NCI-H82 treated with DMSO at 0.1 percent for 48 hours (cell line): Measurements from ENCODE around the gene LRRFIP1.
"Not testable (repeated sequence)": the region's sequence is repeated elsewhere in the genome, so short reads cannot be mapped to it uniquely, and the experiment has no call there.

Experiments used
- DNase-seq: peaks from one replicate; lab custom pipeline; 2025; ENCODE audit not compliant: unreplicated experiment; lab: John Stamatoyannopoulos, UW

The LRRFIP1 gene

DNA sequence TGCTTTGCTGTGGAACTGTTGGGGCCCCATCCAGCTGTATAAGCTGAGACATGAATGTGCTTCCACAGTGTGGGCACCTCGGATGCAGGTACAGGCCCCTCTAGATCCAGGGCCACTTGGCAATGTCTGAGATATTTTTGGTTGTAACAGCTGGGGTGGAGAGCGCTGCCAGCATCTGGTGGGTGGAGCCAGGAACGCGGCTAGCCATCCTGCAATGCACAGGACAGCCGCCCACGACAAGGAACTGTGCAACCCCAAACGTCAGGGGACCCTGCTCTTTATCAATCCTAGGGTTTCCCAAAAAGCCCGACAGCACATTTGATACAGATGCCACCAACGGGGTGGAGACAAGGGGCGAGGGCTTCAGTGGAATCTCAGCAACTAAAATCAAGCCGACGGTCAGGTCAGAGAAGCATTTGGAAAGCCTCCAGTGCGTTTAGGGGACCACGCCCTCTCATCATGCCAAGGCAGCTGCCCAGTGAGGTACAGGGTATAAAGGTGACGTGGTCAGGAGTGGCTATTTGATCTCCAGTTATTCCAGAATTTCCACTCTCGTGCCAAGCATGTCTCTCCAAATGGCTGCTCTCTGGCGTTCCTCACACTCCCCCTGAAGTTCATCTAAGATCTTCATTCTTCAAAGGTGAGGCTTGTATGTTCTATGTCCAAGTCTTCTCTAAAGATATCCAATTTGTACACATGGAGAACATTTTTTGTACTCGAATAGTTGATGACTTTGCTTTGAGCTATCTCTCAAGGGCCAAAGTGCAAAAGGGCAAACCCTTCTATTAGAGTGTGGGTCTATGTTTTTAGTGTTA lies 55.7 kb downstream of the LRRFIP1 start:
- no peak for DNase-seq

DNA sequence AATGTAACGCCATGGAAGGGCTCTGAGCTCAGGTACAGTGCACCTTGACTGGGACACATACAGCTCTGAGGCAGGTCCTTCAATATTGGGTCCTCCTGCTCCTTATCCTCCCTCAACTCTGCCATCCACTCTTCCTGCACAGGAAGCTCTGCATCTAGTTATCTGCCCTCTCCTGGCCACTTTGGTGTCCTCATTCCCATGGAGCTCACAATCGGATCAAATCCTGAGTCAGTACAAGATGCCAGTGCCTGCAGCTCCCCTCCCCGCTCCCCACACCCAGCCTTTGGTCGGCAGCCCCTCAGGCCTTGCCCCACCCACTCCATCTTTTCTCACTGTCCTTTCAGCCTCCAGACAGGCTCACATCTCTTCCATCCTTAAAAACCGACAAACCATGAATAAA lies 58.0 kb downstream of the LRRFIP1 start:
- DNase-seq = no peak

DNA sequence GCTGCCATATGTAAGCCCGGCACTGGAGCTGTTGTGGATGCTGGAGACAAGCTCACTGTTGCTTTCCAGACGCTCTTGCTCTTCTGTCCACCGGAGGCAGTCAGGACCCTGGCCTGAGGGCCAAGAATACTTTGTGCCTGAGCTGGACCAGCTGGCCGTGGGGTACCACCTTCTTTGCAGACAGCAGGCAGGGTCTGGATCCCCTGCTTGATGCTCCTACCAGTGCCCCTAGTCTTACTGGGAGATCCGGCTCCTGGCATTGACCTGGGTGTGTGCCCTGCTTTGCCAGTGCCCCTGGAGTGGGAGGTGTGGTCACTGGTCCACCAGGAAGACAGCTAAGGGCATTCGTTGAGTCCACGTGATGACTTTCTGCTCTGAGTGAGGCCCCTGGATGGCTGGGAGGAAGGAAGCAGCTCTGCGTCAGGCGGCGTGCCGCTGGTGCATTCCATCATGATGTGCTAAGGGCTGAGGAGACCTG lies 59.3 kb downstream of the LRRFIP1 start:
- no peak for DNase-seq

DNA sequence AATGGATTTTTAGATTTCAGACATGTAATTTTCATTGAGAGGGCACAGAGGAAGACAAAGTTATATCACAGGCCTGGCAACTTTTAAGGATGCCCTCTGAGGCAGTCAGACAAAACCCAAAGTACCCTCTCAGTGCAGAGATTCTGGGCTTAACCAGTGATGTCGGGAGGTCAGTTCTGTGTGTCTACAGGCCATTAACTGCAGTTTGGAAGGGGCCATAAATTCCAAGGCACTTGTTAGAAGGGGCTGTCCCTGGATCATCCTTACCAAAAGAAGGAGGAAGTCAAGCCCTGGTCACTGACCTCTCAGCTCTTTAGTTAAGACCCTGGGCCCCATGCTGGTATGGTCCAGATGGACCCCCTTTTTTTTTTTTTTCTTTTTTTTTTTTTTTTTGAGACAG lies 60.7 kb downstream of the LRRFIP1 start:
- DNase-seq = no peak

DNA sequence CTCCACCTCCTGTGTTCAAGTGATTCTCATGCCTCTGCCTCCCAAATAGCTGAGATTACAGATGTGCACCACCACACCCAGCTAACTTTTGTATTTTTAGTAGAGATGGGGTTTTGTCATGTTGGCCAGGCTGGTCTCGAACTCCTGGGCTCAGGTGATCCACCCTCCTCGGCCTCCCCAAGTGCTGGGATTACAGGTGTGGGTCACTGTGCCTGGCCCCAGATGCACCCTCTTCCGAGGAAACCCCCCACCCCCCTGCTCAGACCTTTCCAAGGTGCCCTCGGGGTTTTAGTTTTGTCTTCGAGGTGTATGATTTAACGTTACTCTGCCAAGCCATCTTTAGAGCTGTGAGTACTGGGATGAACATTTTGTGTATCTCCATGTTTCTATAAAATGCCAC lies 61.2 kb downstream of the LRRFIP1 start:
- not testable (repeated sequence) for DNase-seq

DNA sequence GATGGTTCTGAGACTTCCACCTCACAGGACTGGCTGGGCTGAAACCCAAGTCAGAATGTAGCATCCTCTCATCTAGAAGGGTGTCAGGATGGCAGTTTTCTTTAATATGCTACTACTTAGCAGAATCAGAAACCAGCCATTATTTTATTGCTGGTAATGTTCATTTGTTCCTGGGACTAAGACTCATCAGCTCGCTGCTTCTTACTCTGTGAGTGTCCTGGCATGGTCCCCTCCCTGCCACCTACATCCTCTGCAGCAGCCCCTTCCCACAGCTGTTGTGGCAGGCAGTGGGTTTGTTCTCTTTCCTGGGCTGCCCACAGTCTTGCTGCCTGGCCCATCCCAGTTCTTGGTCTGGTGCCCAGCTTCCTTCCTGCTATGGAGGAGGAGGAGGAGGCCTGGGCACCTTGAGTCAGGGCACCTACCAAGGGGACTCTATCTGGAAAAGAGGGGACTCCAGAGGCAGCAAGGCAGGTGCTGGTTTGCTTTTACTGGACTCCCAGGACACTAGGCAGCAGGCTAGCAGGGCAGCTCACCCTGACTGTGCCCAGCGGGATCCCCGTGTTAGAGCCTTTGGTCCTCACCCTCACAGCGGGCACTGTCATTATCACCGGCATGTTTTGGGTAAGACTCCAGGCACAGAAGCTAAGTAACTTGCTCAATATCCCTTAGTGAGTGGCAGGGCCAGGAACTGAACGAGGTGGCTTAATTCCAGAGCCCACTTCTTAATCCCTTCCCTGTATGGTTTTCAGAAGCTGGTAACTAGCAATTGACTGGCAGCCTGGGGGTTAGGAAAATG lies 62.1 kb downstream of the LRRFIP1 start:
- no peak for DNase-seq

DNA sequence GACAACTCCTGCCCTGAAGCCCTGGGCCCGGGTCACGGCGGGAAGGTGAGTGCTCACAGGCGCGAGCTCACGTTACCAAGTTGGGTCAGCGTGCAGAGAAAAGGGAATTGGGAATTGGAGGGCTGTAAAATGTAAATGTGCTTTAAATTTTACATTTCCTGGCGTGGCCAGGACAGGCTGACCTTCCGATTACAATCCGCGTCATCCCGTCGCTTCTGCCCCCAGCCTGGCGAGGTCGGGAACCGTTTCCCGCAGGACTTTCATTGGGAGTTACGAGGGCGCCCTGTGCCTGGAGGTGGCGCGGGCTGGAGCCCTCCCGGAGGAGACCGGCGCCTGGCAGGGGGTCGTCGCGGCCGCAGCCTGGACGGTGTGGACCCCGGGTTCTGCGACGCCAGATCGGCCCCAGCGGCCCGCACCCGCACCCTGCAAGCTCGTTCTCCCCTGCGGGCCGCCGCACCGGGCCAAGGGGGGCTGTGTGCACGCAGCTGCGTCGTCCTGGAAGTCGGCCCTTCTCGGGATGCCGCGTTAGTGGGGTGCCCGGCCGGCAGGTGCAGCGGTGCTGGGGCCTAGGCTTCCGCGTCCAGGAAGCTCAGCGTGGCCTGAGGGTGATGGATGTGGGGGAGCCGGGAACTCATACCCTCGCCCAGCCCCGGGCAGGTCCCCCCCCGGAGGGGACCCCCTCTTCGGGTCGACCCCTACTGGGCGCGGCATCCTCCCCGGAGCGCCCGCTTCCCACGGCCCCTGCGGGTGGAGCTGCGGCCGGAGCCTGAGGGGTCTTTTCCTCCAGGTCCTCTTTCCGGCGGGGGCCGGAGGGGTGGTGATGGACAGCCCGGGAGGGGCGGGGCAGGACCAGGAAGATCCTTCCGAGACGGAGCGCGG lies 63.9 kb downstream of the LRRFIP1 start:
- no peak for DNase-seq

DNA sequence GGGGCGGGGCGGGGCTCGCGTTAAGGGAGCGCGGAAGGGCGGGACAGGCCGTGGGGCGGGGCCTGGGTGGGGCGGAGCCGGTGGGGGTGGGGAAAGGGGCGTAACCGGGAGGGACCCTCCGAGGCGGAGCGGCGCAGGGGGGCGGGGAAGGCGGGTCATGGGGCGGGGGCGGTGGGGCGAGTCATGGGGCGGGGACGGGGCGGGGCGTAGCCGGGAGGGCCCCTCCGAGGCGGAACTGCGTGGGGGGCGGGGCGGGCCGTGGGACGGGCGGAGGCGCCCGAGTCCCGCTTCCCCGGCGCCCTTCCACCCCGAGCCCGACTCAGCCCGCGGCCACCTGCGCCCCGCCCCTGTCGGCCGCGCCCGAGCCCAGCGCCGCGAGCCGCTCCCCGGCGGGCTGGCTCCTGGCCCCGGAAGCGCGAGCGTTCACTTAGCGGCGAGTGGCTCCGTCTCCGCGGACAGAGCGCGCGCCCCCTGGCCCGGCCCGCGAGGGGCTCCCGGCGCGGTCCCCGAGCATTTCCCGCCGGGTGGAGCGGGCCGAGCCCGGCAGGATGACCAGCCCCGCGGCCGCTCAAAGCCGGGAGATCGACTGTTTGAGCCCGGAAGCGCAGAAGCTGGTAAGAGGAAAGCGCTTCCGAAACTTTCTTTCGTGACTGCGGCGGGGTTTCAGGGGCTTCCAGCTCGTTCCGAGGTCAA lies 64.7 kb downstream of the LRRFIP1 start:
- peak; percentile 71 for DNase-seq

DNA sequence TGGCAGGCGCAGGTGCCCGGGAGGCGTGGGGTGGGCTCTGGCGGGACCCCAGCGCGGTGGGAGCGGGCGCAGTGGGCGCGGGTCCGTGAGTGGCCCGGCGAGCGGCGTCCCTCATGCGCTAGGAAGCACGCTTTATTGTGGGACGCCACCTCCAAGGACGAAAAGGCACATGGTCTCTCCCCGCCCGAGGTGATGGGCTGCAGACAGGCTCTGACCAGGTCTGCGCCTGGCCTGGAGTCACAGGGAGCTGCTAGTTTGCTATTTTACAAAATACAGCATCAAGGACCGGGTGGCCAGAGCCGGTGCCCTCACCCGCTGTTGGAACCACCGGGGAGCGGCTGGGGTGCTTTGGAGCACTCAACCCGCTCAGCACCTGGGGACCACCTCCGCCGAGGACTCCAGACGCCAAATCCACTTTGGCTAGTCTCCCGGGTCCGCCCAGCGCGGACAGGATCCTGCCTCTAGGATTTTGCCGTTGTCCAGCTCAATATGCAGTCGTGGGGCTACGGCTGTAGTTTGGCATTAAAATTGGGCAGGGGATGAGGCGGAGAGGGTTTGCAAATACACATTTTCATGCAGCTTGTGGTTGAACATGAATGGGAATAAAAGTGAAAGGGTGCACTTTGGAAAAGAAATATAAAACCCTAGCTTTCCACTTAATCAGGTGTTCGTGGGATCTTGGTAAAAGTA lies 65.4 kb downstream of the LRRFIP1 start:
- no peak for DNase-seq

DNA sequence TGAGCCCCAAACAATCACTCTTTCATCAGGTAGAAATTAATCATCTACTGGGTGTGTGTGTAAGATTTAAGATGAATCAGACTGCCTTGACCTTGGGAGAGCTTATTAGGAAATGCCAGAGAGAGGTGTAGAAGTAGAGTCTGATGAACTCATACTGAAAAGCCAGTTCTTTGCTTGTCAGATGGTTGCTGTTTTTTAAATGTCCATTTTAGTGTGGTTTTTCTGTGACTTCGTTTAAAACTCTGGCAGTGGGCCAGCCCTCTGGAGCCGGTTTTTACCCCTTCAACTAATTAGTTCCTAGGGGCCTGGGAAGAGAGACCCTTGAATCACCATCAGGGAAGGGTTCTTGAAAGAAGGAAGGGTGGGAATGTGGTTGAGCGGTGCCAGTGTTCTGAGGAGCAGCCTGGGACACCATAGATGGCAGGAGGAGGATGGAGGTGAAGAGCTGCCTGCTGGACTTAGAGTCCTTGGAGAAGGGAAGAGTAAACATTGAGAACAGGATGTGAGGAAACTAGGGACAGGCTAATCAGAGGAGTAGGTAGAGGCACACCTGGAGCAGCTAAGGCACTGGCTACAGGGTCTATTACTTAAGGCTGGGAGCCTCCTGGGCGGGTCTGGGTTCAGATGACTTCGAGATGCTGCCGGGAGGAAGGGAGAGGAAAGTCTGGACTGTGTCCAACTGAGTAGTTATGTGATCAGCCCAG lies 66.1 kb downstream of the LRRFIP1 start:
- no peak for DNase-seq

DNA sequence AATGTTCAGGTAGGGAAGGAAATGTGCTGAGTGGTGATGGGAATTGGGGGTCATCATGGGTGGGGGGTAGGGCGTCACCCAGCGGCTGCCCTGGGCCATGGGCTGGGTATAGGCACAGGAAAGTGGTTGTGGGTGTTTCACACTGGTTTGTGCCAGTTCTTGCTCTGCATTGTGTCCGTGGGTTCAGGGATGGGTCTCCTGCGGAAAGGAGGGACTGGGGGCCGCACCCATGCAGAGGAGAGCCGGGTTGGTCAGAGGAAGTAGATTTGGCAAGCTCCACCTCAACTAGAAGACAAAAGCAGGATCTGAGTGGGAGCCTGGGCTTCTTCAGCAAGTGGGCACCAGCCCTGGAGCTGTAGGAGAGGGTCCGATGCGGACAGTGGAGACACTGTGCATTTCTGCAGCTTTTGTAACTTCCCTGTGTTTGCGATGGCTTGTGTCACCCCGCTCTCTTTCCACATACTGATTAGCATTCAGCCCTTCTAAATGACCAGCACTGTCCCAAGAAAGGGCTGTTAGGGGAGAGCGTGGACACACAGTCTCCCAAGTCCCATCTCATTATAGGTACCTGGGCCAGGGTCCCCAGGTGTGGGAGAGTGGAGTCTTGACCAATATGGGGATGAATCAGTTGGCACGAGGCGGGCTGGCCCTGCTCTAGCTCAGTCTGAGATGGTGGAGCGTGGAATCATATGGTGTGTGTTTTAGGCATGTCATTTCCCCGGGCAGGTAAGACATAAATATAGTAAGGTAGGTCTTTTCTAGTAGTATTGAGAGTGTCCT lies 67.2 kb downstream of the LRRFIP1 start:
- no peak for DNase-seq

DNA sequence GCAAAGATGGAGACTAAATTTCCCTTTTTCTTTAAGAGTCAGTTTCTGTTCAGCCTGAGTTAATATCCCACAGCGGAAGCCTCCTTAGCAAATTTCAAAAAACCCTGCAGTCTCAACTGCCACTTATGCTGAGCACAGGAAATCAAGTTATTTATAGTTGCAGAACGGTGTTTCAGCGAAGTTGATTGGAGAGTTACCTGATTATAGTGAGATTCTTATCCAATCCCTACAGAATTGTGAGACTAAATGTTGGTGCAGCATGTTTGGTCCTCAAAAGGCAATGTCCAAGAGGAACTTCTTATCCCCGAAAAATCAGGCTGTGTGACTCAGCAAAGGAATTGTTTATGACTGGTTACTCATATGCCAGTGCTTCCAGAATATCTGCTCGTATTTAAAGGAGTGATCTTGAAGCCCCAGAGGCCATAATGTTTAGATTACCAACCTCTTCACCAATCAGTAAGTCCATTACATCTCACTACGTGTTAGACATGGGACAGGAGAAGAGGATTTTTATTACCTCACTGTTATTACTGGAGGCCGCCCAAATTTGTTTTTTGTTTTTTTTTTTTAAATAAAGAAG lies 67.9 kb downstream of the LRRFIP1 start:
- no peak for DNase-seq

DNA sequence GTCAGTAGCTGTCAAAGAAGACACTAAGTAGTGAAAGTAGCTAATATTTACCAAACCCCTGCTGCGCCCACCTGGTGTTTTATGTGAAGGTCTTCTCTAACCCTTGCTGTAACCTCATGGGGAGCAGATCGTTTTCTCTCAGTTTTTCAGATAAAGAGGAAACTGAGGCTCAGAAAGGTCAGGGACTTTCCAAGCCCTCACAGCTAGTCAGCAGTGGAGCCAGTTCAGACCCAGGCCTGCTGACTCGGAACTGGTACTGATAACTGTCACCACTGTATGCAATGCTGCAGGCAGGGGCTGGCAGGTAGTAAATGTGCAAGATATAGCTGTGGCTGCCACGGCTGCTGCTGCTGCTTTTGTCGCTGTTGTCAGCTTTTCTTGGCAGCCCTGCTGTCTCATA lies 69.1 kb downstream of the LRRFIP1 start:
- DNase-seq = no peak

DNA sequence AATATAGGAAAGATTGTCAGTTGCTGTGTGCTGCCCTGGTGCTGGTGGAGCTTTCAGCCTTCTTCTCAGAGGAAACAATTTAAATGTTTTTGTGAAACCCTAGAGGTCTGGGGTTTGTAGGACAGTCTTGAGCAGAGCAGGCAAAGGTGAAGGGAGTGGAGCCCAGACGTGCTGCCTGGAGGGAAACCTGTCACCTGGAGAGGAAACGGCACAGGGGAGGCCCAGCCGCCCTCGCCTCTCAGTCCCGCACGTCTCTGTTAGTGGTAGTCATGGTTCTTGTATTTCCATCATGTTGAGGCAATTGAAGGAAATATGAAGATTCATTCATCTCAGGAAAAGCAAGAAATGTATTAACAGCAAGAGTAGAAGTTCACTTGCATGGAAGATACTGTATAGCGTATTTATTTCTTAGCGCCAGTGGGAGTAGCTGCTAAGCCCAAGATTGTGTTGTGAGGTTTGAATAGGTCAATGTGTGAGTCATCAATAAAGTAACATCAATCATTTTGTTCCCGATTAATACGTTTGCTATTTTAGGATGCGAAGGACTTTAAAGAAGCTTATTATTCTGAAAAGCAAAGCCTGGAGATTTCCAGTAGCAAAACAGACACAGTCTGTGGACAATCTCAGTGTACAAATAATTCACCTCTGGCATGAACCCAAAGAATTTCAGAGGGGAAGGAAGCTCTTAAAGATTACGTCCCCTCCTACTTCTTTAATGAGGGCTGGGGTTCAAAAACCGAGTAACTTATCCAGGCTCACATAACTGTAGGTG lies 70.4 kb downstream of the LRRFIP1 start:
- no peak for DNase-seq

DNA sequence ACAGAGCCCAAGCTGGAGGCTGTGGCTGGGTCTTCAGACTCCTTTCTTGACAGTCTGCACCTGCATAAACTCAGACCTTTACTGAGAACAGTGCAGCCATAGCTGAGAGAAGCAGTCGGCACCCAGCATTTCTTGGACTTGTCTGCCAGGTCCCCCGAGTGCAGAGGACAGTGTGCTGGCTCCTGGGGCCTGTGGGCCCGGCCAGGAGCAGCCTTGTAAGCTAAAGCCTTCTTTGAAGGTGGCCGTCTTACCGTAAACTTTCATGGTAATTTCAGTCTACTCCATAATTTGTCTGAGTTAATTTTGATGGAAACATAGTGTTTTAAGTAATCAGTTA lies 70.9 kb downstream of the LRRFIP1 start:
- no peak for DNase-seq

DNA sequence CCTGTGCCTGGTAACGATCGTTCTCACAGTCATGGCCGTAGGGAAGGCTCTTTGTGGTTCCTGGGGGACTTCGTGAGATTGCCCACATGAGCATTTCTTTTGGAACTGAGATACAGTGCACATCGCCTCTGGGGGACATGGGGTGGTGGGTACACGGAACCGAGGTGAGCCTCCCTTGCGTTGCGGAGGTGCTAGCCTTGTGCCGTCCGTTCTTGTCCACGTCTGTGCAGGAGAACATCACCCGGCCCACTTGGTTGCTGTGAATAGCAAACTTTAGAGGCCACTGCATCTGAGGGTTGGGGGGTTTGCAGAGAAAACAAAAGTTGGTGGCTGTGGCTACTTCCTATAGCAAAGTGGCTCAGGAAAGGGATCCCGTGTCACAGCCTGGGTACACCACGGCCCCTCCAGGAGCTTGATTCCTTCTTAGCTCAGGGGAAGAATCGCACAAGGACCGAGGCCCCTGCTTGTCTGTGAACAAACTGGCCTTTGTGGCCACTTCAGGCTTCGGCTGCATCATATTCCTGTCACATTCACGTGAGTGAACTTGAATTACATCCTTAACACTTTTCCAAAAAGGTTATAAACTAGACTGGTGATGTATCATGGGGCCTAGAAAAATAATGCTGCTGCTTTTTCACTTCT lies 72.6 kb downstream of the LRRFIP1 start:
- DNase-seq = no peak

DNA sequence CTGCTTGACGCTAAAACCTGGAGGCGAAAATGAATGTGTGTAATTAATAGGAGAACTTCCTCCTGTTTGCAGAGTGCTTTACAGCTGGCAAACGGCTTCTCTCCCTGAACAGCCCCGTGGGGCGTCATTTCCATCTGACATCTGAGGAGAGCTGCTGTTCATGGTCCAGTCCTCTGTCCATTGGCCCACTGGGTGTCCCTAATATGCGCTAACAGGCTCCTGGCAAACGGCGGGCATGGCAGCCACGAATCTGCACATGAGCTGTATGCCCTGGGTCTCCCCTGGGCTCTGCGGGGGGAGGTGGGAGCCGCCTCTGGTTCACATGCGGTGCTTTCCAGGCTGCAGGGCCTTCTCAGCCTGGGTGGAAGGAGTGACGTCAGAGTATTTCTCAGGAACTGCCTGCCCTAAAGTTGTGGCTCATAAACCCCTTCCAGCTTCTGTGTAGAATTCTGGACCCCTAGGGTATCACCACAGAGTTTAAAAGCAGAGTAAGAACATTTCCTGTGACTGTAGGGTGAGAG lies 73.2 kb downstream of the LRRFIP1 start:
- DNase-seq = no peak
